ENCODE results near the gene COL9A1.

GRCh38 chr6:70314296-70314695 lies 11.4 kb upstream of the COL9A1 start:
- TF ChIP-seq POLR2A (IDR thresholded peaks at IDR 0.05), result no peak
- TF ChIP-seq CTCF (IDR thresholded peaks at IDR 0.05), result no peak
- TF ChIP-seq EP300 (IDR thresholded peaks at IDR 0.05), result no peak

All from ovary (tissue), 3 donors.